HG02973 (cell line): ENCODE results near the gene MRPL58.
"Not testable (repeated sequence)": the region's sequence is repeated elsewhere in the genome, so short reads cannot be mapped to it uniquely, and the experiment has no call there.

Experiments used
- ATAC-seq: cut with Tn5 transposase; IDR thresholded peaks from one replicate; pipeline ENCODE4 v1.9.1; 2021; ENCODE audit warnings: moderate library complexity; ENCODE audit not compliant: unreplicated experiment

The MRPL58 gene

GRCh38 chr17:75012096-75012345 lies 449 bp upstream of the MRPL58 start:
- ATAC-seq: no peak

GRCh38 chr17:75013092-75013559 lies 656 bp downstream of the MRPL58 start:
- no peak for ATAC-seq

- ATAC-seq: no peak
These were observed 6.7 kb downstream of the MRPL58 start for GRCh38 chr17:75019146-75019545.

GRCh38 chr17:75019710-75020109 lies 7.2 kb downstream of the MRPL58 start:
- no peak for ATAC-seq

- no peak for ATAC-seq
These were observed 8.1 kb downstream of the MRPL58 start for GRCh38 chr17:75020331-75021110.

GRCh38 chr17:75024686-75025397 lies 12.4 kb downstream of the MRPL58 start:
- no peak for ATAC-seq

GRCh38 chr17:75025398-75025734 lies 12.9 kb downstream of the MRPL58 start:
- not testable (repeated sequence) for ATAC-seq

- not testable (repeated sequence) for ATAC-seq
These were observed 14.2 kb downstream of the MRPL58 start for GRCh38 chr17:75026650-75027049.

GRCh38 chr17:75030161-75030560 lies 17.7 kb downstream of the MRPL58 start:
- no peak for ATAC-seq

- ATAC-seq: no peak
These were observed 19.7 kb downstream of the MRPL58 start for GRCh38 chr17:75031972-75032719.

GRCh38 chr17:75032720-75033280 lies 20.3 kb downstream of the MRPL58 start:
- no peak for ATAC-seq

- ATAC-seq: peak; percentile 41
These were observed 21.1 kb downstream of the MRPL58 start for GRCh38 chr17:75033346-75034235.

- peak; percentile 54 for ATAC-seq
These were observed 21.9 kb downstream of the MRPL58 start for GRCh38 chr17:75034236-75034908.

- ATAC-seq: no peak
These were observed 24.3 kb downstream of the MRPL58 start for GRCh38 chr17:75036643-75037268.

GRCh38 chr17:75039238-75039637 lies 26.8 kb downstream of the MRPL58 start:
- ATAC-seq: no peak

GRCh38 chr17:75041656-75042280 lies 29.3 kb downstream of the MRPL58 start:
- no peak for ATAC-seq

- not testable (repeated sequence) for ATAC-seq
These were observed 31.3 kb downstream of the MRPL58 start for GRCh38 chr17:75043789-75044188.

GRCh38 chr17:75044716-75045115 lies 32.2 kb downstream of the MRPL58 start:
- ATAC-seq: no peak

GRCh38 chr17:75045946-75046406 lies 33.5 kb downstream of the MRPL58 start:
- not testable (repeated sequence) for ATAC-seq
